Hematopoietic multipotent progenitor cell treated with erythropoietin and hydrocortisone succinate and interleukin-3 and kit ligand, for 15 days (in vitro differentiated cells): ENCODE data around the gene NKG7.
"Not testable (repeated sequence)": the region's sequence is repeated elsewhere in the genome, so short reads cannot be mapped to it uniquely, and the experiment has no call there.

Source experiments
- DNase-seq: peaks from one replicate; pipeline ENCODE4 v3.0.0-alpha.2; 2015; ENCODE audit warnings: low spot score

Gene NKG7, protein sequence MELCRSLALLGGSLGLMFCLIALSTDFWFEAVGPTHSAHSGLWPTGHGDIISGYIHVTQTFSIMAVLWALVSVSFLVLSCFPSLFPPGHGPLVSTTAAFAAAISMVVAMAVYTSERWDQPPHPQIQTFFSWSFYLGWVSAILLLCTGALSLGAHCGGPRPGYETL

DNA sequence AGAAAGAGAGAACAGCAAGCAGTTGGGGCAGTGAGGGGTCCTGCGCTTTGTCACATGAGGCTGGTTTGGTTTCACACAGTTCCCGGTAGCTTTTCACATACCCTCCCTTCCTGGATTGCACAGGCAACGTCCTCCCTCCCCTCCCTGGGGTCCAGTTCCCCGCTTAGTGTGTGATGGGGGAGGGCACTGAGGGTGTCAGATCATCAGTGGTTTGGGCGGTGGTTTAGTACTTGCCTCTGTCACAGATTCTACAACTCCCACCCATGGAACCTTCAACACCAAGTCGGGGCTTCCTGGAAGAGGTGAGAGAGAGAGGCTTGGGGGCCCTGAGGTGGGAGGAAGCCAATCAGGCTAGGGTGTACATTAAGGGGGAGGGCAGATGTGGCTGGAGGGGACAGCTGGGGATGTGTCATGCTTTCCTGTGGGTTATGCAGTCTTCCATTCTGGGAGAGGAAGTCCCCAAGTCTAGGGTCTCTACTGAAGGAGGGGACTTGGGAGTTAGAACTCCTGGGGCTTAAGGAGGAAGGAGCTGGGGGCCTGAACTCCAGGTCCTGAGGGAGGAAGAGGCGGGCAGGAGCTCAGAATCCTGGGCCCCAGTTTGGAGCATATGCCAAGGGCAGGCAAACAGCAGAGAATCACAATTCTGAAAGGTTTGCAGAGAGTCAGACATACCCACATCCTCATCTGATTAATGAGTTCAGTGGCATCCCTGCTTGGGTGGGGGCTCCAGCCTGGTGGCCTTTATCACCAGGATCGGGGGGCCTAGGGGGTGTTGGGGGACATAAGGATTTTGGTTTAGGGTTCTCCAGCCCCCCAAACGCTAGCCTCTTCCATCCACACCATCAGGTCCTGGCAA, at the start of gene NKG7:
NKG7 (minus strand) TSS at position 6 of the 856 bp plus-strand sequence. CDS start 119 bp downstream, outside the sequence.
- no peak for DNase-seq

DNA sequence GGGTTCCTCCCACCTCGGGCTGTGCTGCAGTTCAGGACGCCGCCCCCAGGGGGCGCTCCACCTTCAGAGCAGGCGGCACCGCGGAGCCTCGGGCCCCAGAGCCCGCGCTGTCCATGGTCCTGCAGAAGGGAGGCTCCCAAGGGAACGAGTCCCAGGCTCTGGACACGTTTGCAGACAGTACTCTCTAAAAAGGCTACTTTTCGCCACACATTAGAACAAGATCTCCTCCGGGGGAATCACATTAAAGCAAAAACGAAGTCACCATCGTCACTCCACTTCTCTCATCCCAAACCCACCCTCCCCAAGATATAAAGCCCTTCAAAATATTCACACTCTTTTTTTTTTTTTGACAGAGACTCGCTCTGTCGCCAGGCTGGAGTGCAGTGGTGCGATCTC, 49.6 kb upstream of the NKG7 start:
- DNase-seq = peak; percentile 86

DNA sequence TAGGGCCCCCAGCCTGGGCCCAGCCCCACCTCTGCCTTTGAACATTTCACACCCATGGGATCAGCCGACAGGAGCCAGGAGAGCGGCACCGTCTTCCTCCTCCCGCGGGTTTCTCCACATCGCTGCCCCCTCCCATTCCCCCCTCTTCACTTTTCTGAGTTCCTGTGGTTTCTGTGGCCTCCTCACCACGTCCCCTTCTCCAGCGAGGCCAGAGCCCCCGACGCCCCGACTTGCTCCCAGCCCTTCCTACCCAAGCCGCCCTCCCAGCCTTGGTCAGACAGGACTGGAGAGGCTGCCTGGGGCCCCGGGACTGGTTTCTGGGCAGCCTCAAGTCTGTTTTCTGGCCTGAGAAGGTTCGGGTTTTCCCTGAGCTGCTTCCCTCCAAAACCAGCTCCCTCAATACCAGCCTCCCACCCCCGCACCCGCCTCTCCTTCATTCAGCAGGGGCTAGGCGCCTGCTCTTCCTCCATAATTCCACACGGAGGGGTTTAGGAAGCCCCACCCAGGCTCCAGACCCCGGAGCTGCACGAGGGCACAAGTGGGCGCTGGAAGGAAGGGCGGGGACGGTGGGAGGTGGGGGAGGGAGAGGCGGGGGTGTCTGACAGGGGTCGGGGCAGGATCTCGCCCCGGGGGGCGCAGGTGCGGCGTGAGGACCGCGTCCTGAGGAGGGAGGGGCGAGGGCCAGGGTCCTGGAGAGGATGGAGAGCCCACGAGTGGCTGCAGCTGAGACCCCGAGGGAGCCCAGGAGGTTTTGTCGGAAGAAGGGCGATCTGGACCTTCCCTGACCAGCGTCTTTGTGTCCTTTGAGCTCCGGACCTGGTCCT, 49.0 kb upstream of the NKG7 start:
- no peak for DNase-seq

- DNase-seq = not testable (repeated sequence)
These were observed 48.1 kb upstream of the NKG7 start for GRCh38 chr19:51420511-51420910.

- no peak for DNase-seq
These were observed 46.3 kb upstream of the NKG7 start for GRCh38 chr19:51418707-51419106.

- no peak for DNase-seq
These were observed 45.3 kb upstream of the NKG7 start for GRCh38 chr19:51417810-51418157.

DNA sequence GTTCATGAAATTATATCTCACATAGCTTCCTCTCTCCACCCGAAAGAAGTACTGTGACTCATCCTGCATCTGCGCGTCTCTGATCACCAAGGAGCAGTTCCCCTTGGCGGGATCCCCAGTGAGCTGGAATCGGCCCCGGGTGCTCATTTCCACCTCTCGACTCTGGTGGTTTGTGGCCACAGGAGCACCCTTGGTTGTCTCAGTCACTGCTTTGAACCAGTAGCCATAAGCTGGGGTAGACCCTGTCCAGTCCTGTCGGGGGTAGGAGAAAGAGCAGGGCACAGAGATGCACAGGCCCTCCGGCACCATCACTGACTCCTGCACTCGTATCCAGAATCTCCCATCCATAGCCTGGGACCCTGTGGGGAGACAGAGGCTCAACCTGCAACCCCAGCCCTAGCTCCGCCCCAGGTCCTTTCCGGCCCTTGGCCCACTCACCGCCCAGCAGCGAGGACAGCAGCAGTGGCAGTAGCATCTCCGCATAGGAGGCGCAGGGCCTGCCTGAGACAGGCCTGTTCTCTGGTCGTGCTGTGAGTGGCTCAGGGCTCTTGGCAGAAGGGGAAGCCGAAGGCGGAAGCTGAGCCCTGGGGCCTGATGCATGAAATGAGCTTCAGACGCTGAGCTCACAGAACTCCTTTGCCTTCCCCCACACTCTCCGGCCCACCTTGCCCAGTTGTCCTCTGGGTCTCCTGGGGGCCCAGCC, 44.8 kb upstream of the NKG7 start, which contains the start of gene SIGLEC10:
SIGLEC10 (minus strand) TSS at position 536 of the 703 bp plus-strand sequence; CDS start at position 475, 61 bp downstream.
- DNase-seq = no peak

GRCh38 chr19:51416422-51416821, 44.0 kb upstream of the NKG7 start:
- not testable (repeated sequence) for DNase-seq

DNA sequence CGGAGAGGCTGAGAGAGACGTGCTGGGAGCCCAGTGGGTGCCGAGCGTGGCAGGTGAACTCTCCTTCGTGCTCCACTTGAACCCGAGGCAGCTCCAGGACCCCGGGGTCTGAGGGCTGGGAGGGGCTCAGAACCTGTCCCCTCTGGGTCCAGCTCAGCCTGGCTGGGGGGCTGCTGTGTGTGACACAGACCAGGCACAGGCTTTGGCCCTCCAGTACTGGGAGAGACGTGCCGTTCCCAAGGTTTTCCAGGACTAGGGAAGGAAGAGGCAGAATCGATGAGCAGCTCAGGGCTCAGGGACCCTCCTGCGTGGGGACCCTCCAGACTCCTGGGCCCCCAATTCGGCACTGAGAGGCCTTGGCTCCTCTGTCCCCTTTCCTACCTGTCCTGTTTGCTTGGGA, 42.7 kb upstream of the NKG7 start:
- DNase-seq = no peak

GRCh38 chr19:51410950-51411748, 38.7 kb upstream of the NKG7 start:
- no peak for DNase-seq

DNA sequence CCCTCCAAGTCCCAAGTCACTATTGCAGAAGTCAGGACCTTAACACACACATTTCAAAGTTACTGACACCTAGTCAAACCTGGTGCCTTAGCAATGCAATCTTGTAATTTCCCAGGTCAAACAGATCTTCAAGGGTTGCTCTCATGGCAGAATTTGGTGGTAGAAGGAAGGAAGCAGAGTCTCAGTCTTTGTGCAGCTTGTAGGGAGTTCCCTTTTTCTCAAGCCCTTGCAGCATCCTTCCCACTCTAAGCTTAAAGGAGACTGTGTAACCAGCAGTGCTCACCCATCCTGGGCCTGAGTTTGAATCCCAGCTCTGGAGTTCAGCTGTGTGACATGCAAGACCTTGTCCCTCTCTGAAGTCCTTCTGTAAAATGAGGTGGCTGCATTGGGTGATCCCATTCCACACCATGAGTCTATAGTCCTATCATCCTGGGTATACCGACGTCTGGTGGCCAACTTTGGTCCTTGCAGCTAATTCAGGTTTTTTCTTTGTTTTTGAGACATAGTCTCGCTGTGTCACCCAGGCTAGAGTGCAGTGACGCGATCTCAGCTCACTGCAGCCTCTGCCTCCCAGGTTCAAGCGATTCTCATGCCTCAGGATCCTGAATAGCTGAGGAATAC, 35.2 kb upstream of the NKG7 start:
- DNase-seq = peak; percentile 36

DNA sequence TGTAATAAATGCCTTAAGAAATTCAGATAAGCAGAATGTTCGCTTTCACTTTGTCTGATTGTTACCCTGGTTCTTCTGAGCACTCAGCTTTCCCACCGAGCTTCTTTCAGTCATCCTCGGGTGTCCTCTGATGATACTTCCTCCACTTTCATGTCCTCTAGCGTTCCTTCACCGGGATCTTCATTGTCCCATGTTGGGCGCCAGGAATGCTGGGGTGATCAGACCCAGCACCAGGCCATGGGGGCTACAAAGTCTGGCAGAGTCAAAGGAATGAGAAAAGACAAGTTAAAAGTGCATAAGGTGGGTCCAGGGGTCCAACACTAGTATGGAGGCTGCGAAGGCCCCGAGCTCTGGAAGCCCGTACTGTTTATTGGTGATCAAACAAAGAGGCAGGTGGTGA, 29.7 kb upstream of the NKG7 start:
- no peak for DNase-seq

DNA sequence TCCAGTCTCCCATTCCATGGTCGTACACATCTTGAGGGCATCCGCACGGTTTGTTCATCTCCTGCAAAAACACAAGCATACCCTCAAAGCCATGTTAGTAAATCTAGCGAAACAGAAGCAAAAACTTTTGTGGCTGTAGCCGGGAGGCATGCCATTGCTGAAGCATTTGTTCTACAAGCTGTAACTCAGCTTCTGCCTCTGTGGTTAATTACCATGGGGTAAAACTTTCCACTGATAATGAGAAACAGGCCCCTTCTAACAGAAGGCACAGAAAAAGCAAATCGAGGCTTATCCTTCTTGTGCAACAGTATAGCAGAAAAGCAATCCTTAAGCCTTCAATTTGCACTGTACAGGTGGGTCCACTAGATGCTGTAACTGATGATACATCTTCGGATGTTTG, 27.5 kb upstream of the NKG7 start:
- not testable (repeated sequence) for DNase-seq

DNA sequence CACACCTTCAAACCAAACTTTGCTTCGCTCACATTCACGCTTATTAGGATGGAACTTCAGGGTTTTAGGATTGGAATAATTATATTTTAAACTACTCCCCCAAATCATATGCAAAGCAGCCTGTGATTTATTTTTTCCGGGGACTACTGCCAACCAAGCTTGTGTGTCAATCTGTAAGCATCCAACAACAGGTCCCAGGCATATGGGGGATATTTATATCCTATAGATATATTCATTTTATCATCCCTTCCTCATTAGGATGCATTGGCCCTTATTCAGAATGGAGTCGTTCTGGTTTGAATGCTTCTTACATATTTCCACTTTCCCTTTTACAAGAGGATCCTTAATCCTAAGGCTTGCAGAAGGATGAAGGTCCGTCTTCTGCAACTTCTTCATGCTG, 26.8 kb upstream of the NKG7 start:
- no peak for DNase-seq

- DNase-seq = peak; percentile 58
These were observed 25.7 kb upstream of the NKG7 start for GRCh38 chr19:51398096-51398704.

DNA sequence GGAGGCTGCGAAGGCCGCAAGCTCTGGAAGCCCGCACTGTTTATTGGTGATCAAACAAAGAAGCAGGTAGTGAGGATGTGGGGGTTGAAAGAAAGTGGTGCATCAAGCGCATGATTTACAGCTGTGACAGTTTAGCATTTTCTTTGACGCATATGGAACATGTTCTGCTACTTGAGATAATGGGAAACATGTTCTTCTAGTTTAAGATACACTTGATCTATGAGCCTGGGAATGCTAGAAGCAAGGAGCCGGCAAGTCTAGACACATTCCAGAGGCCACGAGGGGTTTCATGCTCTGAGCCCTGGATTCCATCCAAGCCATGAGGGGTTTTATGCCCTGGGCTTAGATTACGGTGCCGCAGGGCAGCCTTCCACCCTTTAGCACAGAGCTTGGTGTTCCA, 25.0 kb upstream of the NKG7 start:
- not testable (repeated sequence) for DNase-seq

DNA sequence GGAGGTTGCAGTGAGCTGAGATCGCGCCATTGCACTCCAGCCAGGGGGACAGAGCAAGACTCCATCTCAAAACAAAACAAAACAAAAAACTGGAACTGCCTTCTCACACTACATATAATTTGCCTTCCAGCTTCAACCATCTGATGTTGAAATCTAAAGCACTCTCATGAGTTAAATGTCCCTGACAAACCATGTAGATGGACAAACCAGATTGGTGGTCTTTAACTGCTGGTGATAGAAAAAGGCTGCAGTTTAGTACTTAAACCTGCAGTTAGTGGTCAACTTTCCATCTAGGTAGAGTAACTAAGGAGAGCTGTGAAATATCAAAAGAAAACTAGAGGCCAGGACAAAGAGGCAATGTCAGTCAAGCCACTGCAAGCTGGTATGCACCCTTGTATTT, 23.7 kb upstream of the NKG7 start:
- no peak for DNase-seq

DNA sequence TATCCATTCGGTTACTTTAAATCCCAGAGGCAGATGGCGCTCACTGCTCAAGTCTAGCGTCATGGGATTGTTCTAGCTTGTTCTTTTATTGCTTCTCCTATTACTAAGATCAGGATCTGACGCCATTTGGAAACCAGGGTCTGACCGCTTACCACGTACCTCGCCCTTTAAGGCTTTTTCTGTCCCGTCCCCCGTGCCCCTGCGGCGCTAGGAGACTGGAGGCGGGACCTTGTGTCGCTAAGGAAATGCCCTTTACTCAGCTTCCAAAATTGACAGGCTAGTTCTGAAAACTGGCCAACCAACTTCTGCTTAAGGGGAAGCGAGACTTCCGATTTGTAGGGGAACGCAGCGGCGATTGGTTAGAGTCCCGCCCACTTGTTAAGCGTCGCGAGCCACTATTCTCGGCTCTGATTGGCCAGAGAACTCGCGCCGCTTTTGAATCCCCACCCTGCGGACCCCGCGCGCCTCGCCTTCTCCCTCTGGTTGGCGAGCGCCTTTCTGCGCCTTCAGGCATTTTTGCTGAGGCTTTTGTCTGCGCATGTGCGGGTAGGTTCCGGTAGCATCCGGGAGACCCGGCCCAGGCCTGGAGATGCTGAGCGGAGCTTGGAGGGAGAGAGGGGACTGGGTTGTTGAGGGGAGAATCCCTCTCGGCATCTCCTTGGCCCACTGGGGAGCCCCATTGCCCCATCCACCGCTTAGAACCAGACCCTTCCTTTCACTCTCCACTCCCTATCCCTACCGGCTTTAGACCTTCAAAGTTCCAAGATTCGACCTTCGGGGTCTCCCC, 21.8 kb upstream of the NKG7 start:
- peak; percentile 98 for DNase-seq

DNA sequence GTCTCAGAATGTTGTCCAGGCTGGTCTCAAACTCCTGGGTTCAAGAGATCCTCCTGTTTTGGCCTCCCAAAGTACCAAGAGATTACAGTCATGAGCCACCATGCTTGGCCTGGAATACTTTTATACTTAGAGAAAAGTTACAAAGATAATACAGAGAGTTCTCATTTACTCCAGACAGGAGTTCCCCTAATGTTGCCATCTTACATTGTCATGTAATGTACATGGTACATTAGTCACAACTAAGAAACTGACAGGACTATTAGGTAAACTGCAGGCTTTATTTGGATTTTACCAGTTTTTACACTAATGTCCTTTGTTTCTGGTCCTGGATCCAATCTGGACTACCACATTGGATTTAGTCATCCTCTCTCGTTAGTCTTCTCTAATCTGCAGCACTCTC, 20.2 kb upstream of the NKG7 start:
- no peak for DNase-seq
